ENCODE data around the gene IL15RA. TPM values are rescaled to one million over a fixed set of nuclear protein-coding genes. Genes with fewer than 3 reads are reported as not detected.
"Not testable (repeated sequence)": the region's sequence is repeated elsewhere in the genome, so short reads cannot be mapped to it uniquely, and the experiment has no call there.

IL15RA gene
- polyA plus RNA-seq, 1 donor from 2014 or later, result 6.4 TPM

DNA sequence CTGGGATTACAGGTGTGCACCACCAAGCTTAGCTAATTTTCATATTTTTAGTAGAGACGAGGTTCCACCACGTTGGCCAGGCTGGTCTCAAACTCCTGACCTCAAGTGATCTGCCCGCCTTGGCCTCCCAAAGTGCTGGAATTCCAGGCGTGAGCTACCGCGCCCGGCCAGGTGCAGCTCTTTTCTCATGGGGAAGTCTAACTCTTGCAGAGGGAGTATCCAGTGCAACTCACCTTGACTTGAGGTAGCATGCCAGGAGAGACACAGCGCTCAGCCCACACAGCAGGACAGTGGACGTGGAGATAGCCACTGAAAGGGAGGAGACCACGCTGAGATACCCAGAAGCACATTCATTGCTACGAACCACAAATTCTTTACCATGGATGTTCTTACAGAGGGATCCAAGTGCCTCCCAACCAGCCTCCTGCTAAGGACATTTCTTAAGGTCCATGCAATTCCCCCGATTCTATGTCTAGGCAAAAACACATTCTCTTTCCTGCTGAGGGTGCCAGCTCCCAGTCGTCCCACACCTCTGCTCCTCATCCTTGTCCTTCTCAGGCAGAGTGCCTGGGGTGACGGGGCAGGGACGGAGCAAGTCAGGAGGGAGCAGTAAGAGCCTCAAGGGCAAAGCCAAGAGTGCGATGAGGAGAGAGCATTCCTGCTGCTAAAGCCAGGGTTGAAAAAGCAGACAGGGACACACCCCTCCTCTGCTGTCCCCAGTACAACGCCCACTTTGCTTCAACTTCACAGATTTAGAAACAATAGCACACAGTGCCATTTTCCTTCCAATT lies 21.0 kb downstream of the IL15RA start:
- no peak overlapping the region for H3K4me3 Mint-ChIP-seq
- no peaks in the 10 kb centered on the region for H3K27me3 Mint-ChIP-seq
- H3K27ac Mint-ChIP-seq, result no peak overlapping the region
- H3K4me1 Mint-ChIP-seq, result no peaks in the 10 kb centered on the region
- H3K36me3 Mint-ChIP-seq, result peaks cover 5% of the 10 kb centered on the region
- H3K9me3 Mint-ChIP-seq, result no peaks in the 10 kb centered on the region

GRCh38 chr10:5953676-5954075 lies 23.7 kb downstream of the IL15RA start:
- Mint-ChIP-seq H3K9me3 (no peaks in the 10 kb centered on the region), H3K36me3 (peaks cover 2% of the 10 kb centered on the region), H3K4me1 (peaks cover 0 to 2% (median 0%) of the 10 kb centered on the region in 3 donors), H3K27me3 (no peaks in the 10 kb centered on the region), H3K27ac (no peak overlapping the region), H3K4me3 (no peak overlapping the region)

- Mint-ChIP-seq H3K36me3 (peaks cover 2% of the 10 kb centered on the region), H3K4me3 (no peak overlapping the region), H3K4me1 (peaks cover 0 to 2% (median 0%) of the 10 kb centered on the region in 3 donors), H3K27me3 (no peaks in the 10 kb centered on the region), H3K9me3 (no peaks in the 10 kb centered on the region), H3K27ac (no peak overlapping the region)
Observed at GRCh38 chr10:5952731-5953385, 24.5 kb downstream of the IL15RA start.

- Mint-ChIP-seq H3K27ac (no peak overlapping the region), H3K9me3 (no peaks in the 10 kb centered on the region), H3K27me3 (no peaks in the 10 kb centered on the region), H3K4me3 (no peak overlapping the region), H3K4me1 (peaks cover 0 to 2% (median 0%) of the 10 kb centered on the region in 3 donors), H3K36me3 (peaks cover 2% of the 10 kb centered on the region)
Observed at GRCh38 chr10:5951721-5952407, 25.5 kb downstream of the IL15RA start.

GRCh38 chr10:5951167-5951711 lies 26.1 kb downstream of the IL15RA start:
- H3K9me3 Mint-ChIP-seq, result no peaks in the 10 kb centered on the region
- H3K4me3 Mint-ChIP-seq, result no peak overlapping the region
- no peak overlapping the region for H3K27ac Mint-ChIP-seq
- H3K4me1 Mint-ChIP-seq, result peaks cover 0 to 2% (median 0%) of the 10 kb centered on the region in 3 donors
- H3K36me3 Mint-ChIP-seq, result peaks cover 2% of the 10 kb centered on the region
- no peaks in the 10 kb centered on the region for H3K27me3 Mint-ChIP-seq

DNA sequence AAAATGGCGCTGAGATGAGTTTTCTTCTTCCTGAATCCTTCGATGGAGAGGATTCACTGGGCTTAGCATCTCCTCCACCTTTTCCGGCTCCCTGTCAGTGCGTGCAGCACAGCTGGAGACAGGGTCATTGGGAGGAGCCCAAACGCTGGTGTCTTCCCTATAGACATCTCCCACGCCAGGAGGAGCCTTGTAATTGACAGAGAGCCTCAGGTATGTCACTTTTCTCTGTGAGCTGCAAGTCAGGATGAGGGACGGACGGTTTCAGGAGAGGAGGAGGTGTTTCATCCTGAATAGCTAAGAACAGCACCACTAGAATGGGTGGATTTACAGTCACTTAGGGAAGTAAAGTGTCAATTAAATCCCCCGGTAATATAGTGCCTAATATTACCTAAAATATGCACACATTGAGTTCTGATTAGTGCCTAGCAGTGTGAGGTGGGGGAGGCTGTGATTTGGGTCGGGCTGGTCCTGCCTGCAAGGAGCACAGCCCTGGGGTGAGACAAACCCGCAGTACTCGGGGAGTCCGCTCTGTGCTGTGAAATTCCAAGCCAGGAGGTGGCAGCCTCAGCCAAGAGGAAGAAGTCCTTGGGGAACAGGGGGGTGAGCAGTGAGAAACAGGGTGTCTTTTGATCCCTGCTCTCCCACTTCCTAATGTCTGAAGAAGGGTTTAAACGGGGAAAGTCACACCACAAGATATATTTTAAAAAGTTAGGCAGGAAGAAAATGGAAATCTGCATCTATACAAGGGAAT lies 28.2 kb downstream of the IL15RA start:
- no peaks in the 10 kb centered on the region for H3K9me3 Mint-ChIP-seq
- peaks cover 0 to 5% (median 2%) of the 10 kb centered on the region in 3 donors for H3K4me1 Mint-ChIP-seq
- H3K4me3 Mint-ChIP-seq, result no peak overlapping the region
- H3K27ac Mint-ChIP-seq, result no peak overlapping the region
- H3K27me3 Mint-ChIP-seq, result no peaks in the 10 kb centered on the region
- H3K36me3 Mint-ChIP-seq, result peaks cover 5% of the 10 kb centered on the region

- Mint-ChIP-seq H3K4me1 (peaks cover 0 to 5% (median 2%) of the 10 kb centered on the region in 3 donors), H3K27ac (no peak overlapping the region), H3K9me3 (no peaks in the 10 kb centered on the region), H3K36me3 (peaks cover 5% of the 10 kb centered on the region), H3K4me3 (no peak overlapping the region), H3K27me3 (no peaks in the 10 kb centered on the region)
Observed at GRCh38 chr10:5948208-5948585, 29.1 kb downstream of the IL15RA start.

DNA sequence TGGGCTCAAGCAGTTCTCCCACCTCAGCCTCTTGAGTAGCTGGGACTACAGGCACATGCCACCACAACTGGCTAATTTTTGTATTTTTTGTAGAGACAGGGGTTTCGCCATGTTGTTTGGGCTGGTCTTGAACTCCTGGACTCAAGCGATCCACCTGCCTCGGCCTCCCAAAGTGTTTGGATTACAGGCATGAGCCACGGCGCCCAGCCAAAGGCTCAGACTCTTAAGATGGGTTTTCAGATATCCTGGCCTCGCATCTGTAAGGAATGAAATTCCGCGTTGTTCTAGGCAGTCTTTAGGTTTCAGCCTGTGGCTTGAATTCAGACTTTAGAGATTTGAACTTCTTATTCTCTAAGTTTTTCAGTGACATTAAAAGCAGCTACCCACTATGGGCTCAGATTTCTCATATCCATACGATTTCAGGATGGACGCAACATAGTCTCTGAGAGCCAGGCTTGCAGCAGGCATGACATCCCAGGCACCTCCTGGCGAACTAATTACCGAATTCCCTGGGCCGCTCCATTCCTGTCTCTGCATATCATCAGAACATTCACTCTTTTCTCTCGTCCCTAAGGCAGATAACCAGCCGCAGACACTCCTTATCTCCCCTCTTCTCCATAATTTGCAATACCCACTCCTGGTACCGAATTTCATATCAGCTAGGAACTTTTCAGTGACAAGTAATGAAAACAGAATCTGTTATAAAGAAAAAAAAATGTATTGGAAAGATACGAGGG lies 29.7 kb downstream of the IL15RA start:
- Mint-ChIP-seq H3K27me3 (no peaks in the 10 kb centered on the region), H3K36me3 (peaks cover 6% of the 10 kb centered on the region), H3K9me3 (no peaks in the 10 kb centered on the region), H3K27ac (peak overlapping the region in 1 of 3 donors; percentile 53), H3K4me3 (no peak overlapping the region), H3K4me1 (peaks cover 0 to 5% (median 2%) of the 10 kb centered on the region in 3 donors)

- Mint-ChIP-seq H3K27me3 (no peaks in the 10 kb centered on the region), H3K4me3 (no peak overlapping the region), H3K36me3 (peaks cover 6% of the 10 kb centered on the region), H3K9me3 (no peaks in the 10 kb centered on the region), H3K27ac (no peak overlapping the region), H3K4me1 (peaks cover 0 to 5% (median 2%) of the 10 kb centered on the region in 3 donors)
Observed at GRCh38 chr10:5946786-5947185, 30.6 kb downstream of the IL15RA start.

DNA sequence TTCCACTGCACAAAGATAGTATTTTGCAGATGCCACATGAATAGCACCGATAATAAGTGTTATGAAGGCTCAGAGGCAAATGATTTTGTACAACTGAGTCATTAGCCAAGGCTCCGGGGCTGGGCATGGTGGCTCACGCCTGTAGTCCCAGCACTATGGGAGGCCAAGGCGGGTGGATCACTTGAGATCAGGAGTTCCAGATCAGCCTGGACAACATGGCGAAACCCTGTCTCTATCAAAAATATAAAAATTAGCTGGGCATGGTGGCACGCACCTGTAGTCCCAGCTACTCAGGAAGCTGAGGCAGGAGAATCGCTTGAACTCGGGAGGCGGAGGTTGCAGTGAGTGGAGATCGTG lies 30.9 kb downstream of the IL15RA start:
- not testable (repeated sequence) for H3K4me3 Mint-ChIP-seq, H3K9me3 Mint-ChIP-seq, H3K4me1 Mint-ChIP-seq, H3K36me3 Mint-ChIP-seq, H3K27ac Mint-ChIP-seq, H3K27me3 Mint-ChIP-seq

GRCh38 chr10:5945561-5946418 lies 31.6 kb downstream of the IL15RA start:
- Mint-ChIP-seq H3K9me3 (no peaks in the 10 kb centered on the region), H3K36me3 (peaks cover 6% of the 10 kb centered on the region), H3K4me1 (peaks cover 0 to 5% (median 2%) of the 10 kb centered on the region in 3 donors), H3K27me3 (no peaks in the 10 kb centered on the region), H3K4me3 (peak overlapping the region in 2 of 4 donors; percentile 65 to 68), H3K27ac (peak overlapping the region in 1 of 3 donors; percentile 40)

GRCh38 chr10:5945190-5945509 lies 32.2 kb downstream of the IL15RA start:
- Mint-ChIP-seq H3K27me3 (no peaks in the 10 kb centered on the region), H3K9me3 (no peaks in the 10 kb centered on the region), H3K27ac (peak overlapping the region in 1 of 3 donors; percentile 16), H3K36me3 (peaks cover 6% of the 10 kb centered on the region), H3K4me3 (no peak overlapping the region), H3K4me1 (peaks cover 0 to 5% (median 2%) of the 10 kb centered on the region in 3 donors)

DNA sequence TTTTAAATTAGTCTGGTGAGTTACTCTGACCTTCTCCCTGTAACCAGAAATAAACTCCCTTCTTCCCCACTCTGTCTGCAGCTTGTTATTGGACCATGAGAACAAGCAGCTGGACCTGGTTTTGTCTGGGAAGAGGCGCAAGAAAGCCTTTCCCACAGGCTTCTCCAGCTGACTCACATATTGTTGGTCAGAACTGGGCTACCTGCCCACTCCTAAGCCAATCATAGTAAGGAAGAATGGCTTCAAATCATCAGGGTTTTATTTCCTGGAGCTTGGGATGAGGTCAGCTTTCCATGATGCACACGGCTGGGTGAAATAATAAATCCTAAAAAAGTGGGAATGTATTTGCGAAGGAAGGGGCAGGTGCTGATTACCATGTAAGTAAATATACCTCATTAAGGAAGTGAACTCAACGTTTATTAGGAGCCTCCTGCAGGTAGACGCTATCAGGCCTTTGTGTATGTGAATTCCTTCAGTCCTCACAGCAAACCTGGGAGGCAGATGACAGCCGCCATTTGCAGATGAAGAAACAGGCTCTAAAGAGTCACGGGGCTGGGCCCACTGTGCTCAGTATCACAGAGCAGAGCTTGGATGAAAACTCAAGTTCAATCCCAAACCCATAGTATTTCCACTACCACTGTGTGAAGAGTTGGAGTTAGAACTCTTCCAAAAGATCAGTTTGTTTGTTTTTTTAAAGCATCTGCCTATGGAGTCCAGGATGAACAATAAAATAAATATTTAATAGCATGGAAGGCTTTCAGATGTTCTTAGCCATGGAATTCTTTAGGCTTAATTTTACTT lies 32.8 kb downstream of the IL15RA start:
- Mint-ChIP-seq H3K27ac (peak overlapping the region in 1 of 3 donors; percentile 16), H3K27me3 (no peaks in the 10 kb centered on the region), H3K4me1 (peaks cover 0 to 5% (median 2%) of the 10 kb centered on the region in 3 donors), H3K9me3 (no peaks in the 10 kb centered on the region), H3K36me3 (peaks cover 6% of the 10 kb centered on the region), H3K4me3 (no peak overlapping the region)
